HG02678 (cell line): ENCODE results near the gene USP15.
"Not testable (repeated sequence)": the region's sequence is repeated elsewhere in the genome, so short reads cannot be mapped to it uniquely, and the experiment has no call there.

Source experiments
- ATAC-seq: cut with Tn5 transposase; IDR thresholded peaks from one replicate; pipeline ENCODE4 v1.9.1; 2021; ENCODE audit warnings: mild to moderate bottlenecking, moderate library complexity; ENCODE audit not compliant: unreplicated experiment

The USP15 gene

DNA sequence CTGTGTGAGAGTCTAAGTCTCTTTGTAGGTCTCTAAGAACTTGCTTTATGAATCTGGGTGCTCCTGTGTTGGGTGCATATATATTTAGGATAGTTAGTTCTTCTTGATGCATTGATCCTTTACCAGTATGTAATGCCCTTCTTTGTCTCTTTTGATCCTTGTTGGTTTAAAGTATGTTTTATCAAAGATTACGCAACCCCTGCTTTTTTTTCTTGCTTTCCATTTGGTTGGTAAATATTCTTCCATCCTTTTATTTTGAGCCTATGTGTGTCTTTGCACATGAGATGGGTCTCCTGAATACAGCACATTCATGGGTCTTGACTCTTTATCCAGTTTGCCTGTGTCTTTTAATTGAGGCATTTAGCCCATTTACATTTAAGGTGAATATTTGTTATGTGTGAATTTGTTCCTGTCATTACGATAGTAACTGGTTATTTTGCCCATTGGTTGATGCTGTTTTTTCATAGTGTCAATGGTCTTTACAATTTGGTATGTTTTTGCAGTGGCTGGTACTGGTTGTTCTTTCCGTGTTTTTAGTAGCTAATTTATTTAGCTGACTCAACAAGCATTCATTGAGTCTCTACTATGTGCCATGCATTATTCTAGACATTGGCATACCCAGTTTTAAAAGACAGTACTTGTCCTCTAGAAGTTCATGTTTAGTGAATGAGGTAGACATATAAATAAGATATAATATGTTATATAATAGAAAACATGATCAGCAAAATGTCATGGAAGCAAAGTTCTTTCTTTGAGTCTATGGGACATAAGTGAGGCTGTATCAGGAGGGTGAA, 108.4 kb downstream of the USP15 start:
- not testable (repeated sequence) for ATAC-seq

- no peak for ATAC-seq
These were observed 110.0 kb downstream of the USP15 start for GRCh38 chr12:62370189-62370588.

GRCh38 chr12:62371661-62372060, 111.5 kb downstream of the USP15 start:
- no peak for ATAC-seq

DNA sequence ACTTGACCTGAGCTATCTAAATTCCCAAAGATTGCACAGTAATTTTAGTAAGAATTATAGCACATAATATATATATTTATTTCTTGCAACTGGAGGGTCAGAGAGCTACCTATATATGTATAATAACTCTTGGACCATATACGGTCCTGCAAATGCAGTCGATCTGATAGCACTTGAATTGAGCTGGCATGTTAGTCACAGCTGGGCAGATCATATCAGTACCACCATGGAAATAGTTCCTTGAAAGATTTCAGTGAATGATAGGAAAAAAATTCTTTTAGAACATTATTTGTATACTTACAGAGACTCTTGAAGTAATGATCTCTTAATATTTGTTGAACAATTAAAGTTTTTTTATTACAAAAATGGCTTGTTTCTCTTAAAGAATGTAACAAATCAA, 111.9 kb downstream of the USP15 start:
- no peak for ATAC-seq

DNA sequence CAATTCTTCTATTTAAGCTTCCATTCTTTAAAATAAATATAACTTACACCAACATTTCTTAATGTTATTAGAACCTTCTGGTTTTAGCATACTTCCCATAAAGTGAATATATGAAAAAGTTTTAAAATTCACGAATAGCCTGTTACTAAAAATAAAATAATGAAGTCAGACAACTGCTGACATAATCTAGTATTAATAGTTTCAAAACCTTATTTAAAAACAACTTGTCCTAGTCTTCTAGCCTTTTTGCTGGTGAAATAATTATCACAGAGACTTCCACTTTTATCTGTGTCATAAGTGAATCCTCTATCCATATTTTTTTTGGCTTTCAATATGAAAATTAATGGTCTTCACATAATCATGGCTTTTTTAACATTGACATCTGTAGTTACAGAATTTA, 112.6 kb downstream of the USP15 start:
- no peak for ATAC-seq

DNA sequence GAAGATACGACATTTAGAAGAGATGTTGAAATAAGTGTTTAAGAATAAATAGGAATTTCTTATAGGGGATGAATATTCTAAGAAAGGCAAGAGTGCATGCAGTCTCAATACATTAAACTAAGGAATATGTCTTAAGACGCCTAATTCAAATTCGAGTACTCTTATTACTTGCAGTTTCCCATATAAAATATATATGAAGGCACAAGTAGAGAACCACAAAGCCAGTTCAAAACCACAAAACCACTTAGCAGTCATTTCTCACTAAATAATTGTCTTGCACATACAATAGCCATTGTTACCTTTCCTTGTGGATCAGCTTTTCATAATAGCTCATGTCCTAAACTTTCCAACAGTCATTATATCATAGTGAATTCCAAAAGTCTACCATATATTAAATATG, 115.4 kb downstream of the USP15 start:
- ATAC-seq: no peak

- ATAC-seq: no peak
These were observed 119.0 kb downstream of the USP15 start for GRCh38 chr12:62379026-62379722.

- no peak for ATAC-seq
These were observed 119.5 kb downstream of the USP15 start for GRCh38 chr12:62379723-62380045.

DNA sequence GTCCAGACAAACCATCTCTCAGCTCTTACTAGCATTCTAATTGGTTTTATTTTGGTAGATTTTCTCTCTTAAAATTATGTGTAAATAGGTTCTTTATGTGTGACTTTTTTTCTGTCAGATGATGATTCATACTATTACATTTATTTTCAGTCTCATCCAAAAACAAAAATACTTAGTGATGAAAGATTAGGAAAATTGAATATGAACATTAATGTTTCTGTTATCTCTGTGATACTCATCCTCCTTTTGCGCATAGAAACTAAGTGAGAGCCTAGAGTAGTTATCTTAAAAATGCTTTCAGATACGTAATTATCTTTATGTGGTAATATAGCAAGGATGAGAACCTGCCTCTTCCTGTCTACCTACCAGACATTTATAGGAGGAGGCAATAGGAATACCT, 122.3 kb downstream of the USP15 start:
- no peak for ATAC-seq

GRCh38 chr12:62396750-62397149, 136.5 kb downstream of the USP15 start:
- ATAC-seq: no peak

DNA sequence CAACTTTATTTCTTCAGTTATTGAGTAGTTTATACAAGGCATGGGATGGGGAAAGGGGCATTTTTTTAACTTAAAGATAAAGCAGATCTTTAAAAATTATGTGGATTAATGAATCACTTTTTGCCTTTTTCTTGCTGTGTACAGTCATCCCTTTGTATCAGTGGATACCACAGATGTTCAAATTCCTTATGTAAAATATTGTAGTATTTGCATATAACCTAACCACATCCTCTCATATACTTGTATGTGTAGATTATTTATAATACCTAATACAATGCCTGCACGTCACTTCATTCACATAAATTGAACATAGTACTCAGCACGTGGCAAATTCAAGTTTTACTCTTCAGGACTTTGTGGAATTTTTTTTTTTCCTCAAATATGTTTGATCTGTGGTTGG, 139.9 kb downstream of the USP15 start:
- no peak for ATAC-seq

- no peak for ATAC-seq
These were observed 141.4 kb downstream of the USP15 start for GRCh38 chr12:62401631-62402030.

DNA sequence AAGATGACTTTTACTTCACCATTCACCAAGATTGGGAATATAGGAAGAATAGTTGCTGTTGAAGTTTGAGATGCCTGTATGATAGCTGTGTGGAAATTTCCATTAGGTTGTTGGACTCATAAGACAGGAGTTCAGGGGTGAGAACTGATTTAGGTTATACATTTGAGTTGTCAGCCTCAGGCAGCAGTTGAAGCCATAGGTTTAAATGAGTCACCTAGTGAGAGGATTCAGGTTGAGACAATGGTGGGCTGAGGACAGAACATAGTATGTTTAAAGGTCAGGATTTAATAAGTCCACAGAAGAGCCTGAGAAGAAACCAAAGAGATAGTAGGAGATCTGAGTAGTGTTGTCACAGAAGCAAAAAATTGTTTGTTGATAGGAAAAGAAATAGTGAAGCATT, 142.8 kb downstream of the USP15 start:
- no peak for ATAC-seq

DNA sequence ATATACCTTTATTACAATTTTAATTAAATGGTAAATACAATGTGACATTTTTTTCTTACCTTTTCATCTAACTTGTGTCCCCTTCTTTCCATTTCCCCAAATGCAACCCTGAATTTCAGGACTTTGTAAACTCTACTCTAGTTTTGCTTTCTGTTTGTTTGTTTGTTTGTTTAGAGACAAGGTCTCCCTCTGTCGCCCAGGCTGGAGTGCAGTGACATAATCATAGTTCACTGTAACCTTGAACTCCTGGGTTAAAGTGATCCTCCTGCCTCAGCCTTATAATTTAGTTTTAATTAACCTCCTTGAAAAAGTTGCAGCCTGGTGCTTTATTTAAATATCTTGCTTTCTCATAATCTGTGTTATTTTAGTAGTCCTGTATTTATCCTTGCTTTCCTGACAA, 147.4 kb downstream of the USP15 start:
- no peak for ATAC-seq

- no peak for ATAC-seq
These were observed 148.9 kb downstream of the USP15 start for GRCh38 chr12:62409068-62409467.

GRCh38 chr12:62414180-62414579, 154.0 kb downstream of the USP15 start:
- no peak for ATAC-seq

DNA sequence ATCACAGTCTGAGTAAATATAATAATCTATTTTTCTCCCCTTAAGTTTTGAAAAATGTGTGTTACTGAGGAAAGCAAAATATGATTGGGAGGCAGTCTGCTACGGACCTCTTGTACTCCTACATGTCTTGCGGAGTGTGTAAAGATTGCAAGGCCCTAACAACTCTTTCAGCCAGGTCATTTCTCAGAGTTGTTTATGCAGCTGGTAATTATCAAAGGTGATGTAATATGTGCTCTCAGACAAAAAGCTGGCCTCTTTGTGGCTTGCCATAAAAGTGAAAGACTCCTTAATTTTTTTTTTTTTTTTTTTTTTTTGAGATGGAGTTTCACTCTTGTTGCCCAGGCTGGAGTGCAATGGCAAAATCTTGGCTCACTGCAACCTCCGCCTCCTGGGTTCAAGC, 165.9 kb downstream of the USP15 start:
- no peak for ATAC-seq

DNA sequence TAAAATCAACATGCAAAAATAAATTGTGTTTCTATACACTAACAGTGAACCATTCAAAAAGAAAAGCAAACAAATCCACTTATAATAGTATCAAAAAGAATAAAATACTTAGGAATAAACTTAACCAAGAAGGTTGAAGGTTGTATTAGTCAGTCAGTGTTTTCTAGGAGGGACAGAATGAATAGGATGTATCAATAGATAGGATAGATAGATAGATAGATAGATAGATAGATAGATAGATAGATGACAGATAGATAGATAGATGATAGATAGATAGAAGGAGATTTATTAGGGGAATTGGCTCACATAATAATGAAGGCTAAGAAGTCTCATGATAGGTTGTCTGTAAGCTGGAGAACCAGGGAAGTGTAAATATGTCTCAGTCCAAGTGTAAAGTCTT, 169.3 kb downstream of the USP15 start:
- ATAC-seq: no peak

- ATAC-seq: no peak
These were observed 174.5 kb downstream of the USP15 start for GRCh38 chr12:62434494-62435302.

GRCh38 chr12:62435303-62436163, 175.3 kb downstream of the USP15 start:
- peak; percentile 82 for ATAC-seq

DNA sequence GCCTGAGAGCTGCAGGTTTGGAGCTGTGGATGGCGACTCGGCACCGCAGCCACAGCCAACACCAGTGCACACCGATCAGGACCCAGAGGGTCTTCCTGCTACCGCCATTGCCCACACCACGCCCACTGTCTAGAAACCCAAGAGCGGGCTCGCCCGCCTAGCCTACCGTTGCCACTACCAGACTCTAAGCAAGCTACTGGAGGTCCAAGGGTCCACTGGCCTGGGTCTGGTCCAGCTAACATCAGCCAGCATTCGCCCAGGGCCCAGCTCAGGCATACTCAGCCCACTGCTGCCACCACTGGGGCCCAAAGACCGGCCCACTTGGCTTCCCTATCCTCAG, 175.9 kb downstream of the USP15 start:
- ATAC-seq: peak; percentile 13
